G401 (cell line): ENCODE data around the gene SLC16A5. TPM values are rescaled to one million over a fixed set of nuclear protein-coding genes. Genes with fewer than 3 reads are reported as not detected.

ENCODE experiments used
- DNase-seq: peaks from one replicate; pipeline ENCODE4 v3.0.0-alpha.2; 2015; ENCODE audit warnings: low spot score
- in situ Hi-C: cut with HindIII; loops from 2 replicates; pipeline ENCODE4 v1.10.0; 2016; ENCODE audit warnings: low sequenced_read_pairs, mixed read lengths
- total RNA-seq: library from RNA; depleted of rRNA; stranded (reverse); fragments of >200 nt; shearing (Covaris generic); gene quantifications from 2 replicates; pipeline ENCODE4 v1.2.3, GENCODE V29; 2014

SLC16A5 gene
- total RNA-seq, 1 experiment from 2014 or later = 11.0 TPM

GRCh38 chr17:75081611-75082540 is 5.9 kb upstream of the SLC16A5 start:
- no peak for DNase-seq
- in situ Hi-C loops = no loop called here

GRCh38 chr17:75082683-75083082 is 5.1 kb upstream of the SLC16A5 start:
- in situ Hi-C loops = no loop called here
- no peak for DNase-seq

- in situ Hi-C loops = no loop called here
- no peak for DNase-seq
Measured at GRCh38 chr17:75084039-75084660, 3.6 kb upstream of the SLC16A5 start.

GRCh38 chr17:75086496-75087181 is 1.1 kb upstream of the SLC16A5 start:
- no peak for DNase-seq
- in situ Hi-C loops = no loop called here

GRCh38 chr17:75087182-75087557 is 584 bp upstream of the SLC16A5 start:
- no peak for DNase-seq
- in situ Hi-C loops = no loop called here

- no peak for DNase-seq
- in situ Hi-C loops = no loop called here
Measured at GRCh38 chr17:75088465-75089417, 987 bp downstream of the SLC16A5 start.

- in situ Hi-C loops = no loop called here
- no peak for DNase-seq
Measured at GRCh38 chr17:75090871-75091854, 3.4 kb downstream of the SLC16A5 start.

GRCh38 chr17:75091855-75092327 is 4.1 kb downstream of the SLC16A5 start:
- in situ Hi-C loops = no loop called here
- no peak for DNase-seq

GRCh38 chr17:75093548-75094158 is 5.9 kb downstream of the SLC16A5 start:
- in situ Hi-C loops = no loop called here

GRCh38 chr17:75094871-75095399 is 7.2 kb downstream of the SLC16A5 start:
- in situ Hi-C loops = no loop called here
- DNase-seq = no peak

More at GRCh38 chr17:75093548-75094158, 5.9 kb downstream of the SLC16A5 start:
- no peak for DNase-seq

GRCh38 chr17:75096082-75096625 is 8.4 kb downstream of the SLC16A5 start:
- in situ Hi-C loops = no loop called here
- no peak for DNase-seq

- in situ Hi-C loops = no loop called here
Measured at GRCh38 chr17:75097865-75098264, 10.1 kb downstream of the SLC16A5 start.

GRCh38 chr17:75098861-75099260 is 11.1 kb downstream of the SLC16A5 start:
- DNase-seq = no peak
- in situ Hi-C loops = no loop called here

More at GRCh38 chr17:75097865-75098264, 10.1 kb downstream of the SLC16A5 start:
- DNase-seq = no peak

GRCh38 chr17:75099881-75100595 is 12.3 kb downstream of the SLC16A5 start:
- in situ Hi-C loops = no loop called here
- DNase-seq = no peak

GRCh38 chr17:75102385-75102821 is 14.6 kb downstream of the SLC16A5 start:
- DNase-seq = no peak
- in situ Hi-C loops = no loop called here
